WI38 (cell line): Measurements from ENCODE around the gene TPCN1.

ENCODE experiments used
- H3K4me3 ChIP-seq: 2 replicates; pipeline ENCODE4 v1.5.1; 2011; ENCODE audit warnings: low read depth, mild to moderate bottlenecking, control low read depth, low read length
- CTCF ChIP-seq: IDR thresholded peaks from 2 replicates; pipeline ENCODE4 v1.5.1; 2012; ENCODE audit warnings: low read depth, mild to moderate bottlenecking, control low read depth, low read length

TPCN1 gene

GRCh38 chr12:113233967-113234366 is 12.7 kb downstream of the TPCN1 start:
- no peak for TF ChIP-seq CTCF
- H3K4me3 ChIP-seq: no peak overlapping the region

GRCh38 chr12:113234483-113234882 is 13.2 kb downstream of the TPCN1 start:
- no peak for TF ChIP-seq CTCF
- no peak overlapping the region for H3K4me3 ChIP-seq

GRCh38 chr12:113235976-113236375 is 14.7 kb downstream of the TPCN1 start:
- H3K4me3 ChIP-seq: no peak overlapping the region
- TF ChIP-seq CTCF: no peak

GRCh38 chr12:113236539-113237399 is 15.5 kb downstream of the TPCN1 start:
- no peak overlapping the region for H3K4me3 ChIP-seq
- TF ChIP-seq CTCF: no peak

- no peak overlapping the region for H3K4me3 ChIP-seq
- no peak for TF ChIP-seq CTCF
Measured at GRCh38 chr12:113237748-113238147, 16.5 kb downstream of the TPCN1 start.

- no peak overlapping the region for H3K4me3 ChIP-seq
- no peak for TF ChIP-seq CTCF
Measured at GRCh38 chr12:113238309-113238708, 17.0 kb downstream of the TPCN1 start.

GRCh38 chr12:113239288-113239771 is 18.1 kb downstream of the TPCN1 start:
- no peak for TF ChIP-seq CTCF
- no peak overlapping the region for H3K4me3 ChIP-seq
